Thyroid gland (tissue), 4 donors: ENCODE measurements around the gene S100A3.

Experiments
- CTCF ChIP-seq, 6 experiments: fragments of 200-600 bp in 3 of 6; fragments of 450-650 bp in 3 of 6; sonication (generic) in 3 of 6; IDR thresholded peaks; one replicate each; pipeline ENCODE4 v1.5.1; 2016 to 2019; ENCODE audit warnings: antibody characterized with exemption in 6 of 6, mild to moderate bottlenecking in 2 of 6, inconsistent platforms in 1 of 6, moderate library complexity in 1 of 6
- POLR2A ChIP-seq, 2 donors: fragments of 450-650 bp; IDR thresholded peaks; one replicate each; pipeline ENCODE4 v1.6.1; 2017; ENCODE audit warnings: antibody characterized with exemption in 2 of 2, mild to moderate bottlenecking in 2 of 2, moderate library complexity in 1 of 2

DNA sequence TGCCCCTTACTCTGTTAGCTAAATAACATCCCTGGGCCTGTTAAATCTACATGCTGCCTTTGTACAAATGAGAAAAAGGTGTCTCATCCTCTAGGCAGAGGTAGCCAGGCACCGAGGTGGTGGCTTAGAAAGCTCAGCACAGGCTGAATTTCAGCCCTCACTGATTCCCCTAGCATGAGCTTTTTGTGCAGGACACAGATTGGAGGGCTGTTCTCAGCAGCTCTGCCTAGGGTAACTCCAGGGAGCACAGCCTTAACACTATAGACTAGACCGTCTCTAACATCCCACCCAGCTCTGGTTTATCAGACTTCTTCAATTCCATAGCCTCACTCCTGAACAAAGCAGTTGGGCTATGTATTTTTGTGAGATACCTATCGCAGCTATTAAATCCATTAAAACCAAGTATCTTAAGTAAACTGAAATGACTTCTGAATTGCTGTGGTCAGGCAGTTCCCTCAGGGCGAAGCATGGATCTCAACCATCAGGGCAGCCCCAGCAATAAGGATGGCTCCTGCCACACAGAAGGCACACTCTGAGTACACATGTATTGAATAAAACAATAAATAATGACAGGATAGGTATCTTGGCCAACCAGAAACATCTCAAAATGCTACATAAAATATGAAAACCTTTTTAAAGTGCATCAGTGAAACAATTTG is 28.1 kb downstream of the S100A3 start:
- TF ChIP-seq CTCF (IDR thresholded peaks at IDR 0.05) (no peak), POLR2A (IDR thresholded peaks at IDR 0.05) (no peak)
